ENCODE measurements around the gene ZSWIM8.
"Not testable (repeated sequence)": the region's sequence is repeated elsewhere in the genome, so short reads cannot be mapped to it uniquely, and the experiment has no call there.

ZSWIM8 gene, protein sequence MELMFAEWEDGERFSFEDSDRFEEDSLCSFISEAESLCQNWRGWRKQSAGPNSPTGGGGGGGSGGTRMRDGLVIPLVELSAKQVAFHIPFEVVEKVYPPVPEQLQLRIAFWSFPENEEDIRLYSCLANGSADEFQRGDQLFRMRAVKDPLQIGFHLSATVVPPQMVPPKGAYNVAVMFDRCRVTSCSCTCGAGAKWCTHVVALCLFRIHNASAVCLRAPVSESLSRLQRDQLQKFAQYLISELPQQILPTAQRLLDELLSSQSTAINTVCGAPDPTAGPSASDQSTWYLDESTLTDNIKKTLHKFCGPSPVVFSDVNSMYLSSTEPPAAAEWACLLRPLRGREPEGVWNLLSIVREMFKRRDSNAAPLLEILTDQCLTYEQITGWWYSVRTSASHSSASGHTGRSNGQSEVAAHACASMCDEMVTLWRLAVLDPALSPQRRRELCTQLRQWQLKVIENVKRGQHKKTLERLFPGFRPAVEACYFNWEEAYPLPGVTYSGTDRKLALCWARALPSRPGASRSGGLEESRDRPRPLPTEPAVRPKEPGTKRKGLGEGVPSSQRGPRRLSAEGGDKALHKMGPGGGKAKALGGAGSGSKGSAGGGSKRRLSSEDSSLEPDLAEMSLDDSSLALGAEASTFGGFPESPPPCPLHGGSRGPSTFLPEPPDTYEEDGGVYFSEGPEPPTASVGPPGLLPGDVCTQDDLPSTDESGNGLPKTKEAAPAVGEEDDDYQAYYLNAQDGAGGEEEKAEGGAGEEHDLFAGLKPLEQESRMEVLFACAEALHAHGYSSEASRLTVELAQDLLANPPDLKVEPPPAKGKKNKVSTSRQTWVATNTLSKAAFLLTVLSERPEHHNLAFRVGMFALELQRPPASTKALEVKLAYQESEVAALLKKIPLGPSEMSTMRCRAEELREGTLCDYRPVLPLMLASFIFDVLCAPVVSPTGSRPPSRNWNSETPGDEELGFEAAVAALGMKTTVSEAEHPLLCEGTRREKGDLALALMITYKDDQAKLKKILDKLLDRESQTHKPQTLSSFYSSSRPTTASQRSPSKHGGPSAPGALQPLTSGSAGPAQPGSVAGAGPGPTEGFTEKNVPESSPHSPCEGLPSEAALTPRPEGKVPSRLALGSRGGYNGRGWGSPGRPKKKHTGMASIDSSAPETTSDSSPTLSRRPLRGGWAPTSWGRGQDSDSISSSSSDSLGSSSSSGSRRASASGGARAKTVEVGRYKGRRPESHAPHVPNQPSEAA (N-terminal part only)

DNA sequence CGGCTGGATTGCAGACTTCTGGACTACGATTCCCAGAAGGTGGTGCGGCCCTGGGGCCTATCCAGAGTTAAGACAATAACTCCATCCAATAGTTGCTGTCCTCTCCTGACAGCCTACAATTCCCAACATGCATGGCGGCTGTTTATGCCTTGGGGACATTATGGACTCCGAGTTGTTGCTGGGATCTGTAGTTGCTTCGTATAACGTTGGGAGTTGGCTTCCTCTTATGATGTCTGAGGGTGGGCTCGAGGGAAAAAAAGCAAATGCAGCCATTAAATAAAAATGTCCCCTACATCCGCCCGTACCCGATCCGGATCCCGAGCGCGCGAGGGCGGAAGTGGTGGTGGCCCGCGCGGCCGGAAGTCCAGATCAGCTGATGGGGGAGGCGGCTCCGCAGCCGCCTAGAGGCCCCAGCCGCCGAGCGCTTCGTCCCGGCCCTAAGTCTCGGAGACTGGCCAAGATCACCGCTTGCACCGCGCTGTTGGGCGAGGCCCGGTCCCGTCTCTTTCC is at the start of gene ZSWIM8:
TSS of gene ZSWIM8 (plus strand) at position 396 of the 510 bp plus-strand sequence. CDS start 273 bp downstream, outside the sequence.
- peak; percentile 98 for DNase-seq

DNA sequence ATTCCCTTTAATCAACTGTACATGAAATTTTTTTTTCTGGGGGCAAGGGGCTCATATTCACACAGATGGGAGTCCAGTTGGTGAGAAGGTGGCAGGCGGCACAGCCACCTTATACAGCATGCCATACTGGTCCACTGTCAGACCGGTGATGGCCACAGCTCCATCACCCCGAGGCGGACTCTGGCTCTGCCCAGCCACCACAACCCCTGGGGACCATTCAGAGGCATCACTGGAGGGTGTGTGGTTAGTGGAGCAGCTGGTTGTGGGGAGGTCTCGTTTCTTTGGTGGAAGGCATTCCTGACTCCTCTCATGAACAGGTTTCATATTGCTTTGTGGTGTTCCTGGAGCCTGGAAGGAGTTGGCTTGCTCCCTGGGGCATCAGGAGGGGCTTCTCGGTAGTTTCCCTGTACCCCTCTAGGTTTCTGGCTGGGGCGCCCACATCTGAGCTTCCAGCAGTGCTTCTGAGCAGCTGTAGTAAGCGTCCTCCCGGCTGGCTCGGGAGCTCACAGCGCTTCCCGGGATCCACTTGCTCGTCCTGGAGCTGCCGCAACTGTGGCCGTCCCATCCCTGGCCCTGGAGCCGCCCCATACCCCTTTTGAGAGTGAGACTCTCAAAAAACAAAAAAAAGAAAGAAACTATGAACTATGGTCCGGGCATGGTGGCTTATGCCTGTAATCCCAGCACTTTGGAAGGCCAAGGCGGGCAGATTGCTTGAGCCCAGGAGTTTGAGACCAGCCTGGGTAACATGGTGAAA is 44.7 kb upstream of the ZSWIM8 start:
- DNase-seq = not testable (repeated sequence)

DNA sequence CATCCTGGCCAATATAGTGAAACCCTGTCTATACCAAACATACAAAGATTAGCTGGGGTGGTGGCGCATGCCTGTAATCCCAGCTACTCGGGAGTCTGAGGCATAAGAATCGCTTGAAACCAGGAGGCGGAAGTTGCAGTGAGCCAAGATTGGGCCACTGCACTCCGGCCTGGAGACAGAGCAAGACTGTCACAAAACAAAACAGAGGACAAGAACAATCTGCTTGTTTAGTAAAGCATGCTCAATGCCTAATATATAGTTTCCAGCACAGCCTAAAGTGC is 43.0 kb upstream of the ZSWIM8 start:
- no peak for DNase-seq

DNA sequence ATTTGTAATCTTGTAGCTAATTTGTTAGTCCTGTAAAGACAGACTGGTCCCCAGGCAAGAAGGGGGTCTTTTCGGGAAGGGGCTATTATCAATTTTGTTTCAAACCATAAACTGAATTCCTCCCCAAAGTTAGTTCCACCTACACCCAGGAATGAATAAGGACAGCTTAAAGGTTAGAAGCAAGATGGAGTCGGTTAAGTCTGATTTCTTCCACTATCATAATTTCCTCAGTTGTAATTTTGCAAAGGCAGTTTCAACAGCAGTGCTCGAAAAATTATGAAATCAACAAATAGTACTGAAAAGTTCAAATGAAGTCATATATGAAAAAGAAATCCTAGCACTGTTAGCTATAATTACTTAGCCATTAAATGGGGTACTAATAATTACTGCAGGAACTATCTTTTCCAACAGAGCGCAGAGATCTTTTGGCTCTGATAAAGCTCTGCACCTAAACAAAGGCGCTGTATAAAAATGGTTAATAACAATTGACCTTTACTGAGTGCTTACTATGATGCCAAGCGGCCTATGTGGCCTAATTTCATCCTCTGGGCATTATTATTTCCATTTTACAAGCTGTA is 42.0 kb upstream of the ZSWIM8 start:
- DNase-seq = peak; percentile 16

DNA sequence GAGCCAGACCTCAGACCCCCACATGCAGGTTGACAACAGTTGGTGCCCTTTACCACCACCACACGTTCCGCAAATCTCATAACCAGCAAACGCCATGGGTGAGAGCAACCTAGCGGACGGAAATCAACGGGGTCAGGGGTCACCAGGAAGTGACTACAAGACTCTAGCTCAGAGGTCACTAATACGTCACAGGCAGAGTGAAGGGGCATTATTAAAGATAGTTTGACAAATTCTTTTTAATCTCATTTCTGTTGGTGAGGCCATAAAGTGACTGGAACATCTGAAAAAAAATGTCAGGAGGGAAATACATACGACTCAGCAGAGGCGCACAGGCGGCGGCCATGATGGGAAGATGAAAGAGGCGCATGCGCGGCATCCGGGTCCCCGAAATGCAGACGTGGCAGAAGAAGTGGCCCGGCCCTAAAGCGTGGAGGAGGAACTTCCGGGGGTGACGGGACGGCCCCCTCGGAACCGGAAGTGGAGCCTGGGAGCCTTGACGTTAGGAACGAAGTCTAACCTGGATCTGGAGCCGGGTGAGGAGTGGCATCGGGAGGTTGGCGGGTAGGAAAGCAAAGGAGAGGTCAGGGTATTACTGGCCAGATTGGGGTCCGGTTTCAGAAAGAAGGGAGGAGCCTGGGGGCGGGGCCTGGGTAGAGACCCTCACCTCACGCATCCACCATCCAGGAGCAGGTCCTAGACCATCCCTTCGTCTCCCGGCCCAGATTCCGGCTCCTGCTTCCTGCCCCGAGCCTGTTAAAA is 41.3 kb upstream of the ZSWIM8 start, which contains the start of gene SEC24C:
TSS of gene SEC24C (plus strand) at position 468 of the 759 bp plus-strand sequence. CDS start 2,461 bp downstream, outside the sequence.
- DNase-seq = peak; percentile 96

DNA sequence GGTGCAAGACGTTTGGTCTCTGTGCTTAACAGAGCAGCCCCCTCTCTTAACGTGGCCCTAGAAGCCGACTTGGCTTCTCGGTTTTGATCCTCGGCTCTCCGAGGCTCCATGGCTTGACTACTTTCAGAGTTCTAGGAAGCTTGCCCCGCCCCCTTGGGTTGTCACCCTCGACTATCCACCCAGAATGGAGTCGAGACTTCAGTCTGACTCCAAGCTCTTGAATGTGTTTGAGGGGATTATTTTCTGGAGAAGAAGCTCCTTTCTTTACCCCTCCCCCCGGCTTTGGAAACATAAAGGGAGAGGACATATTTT is 40.8 kb upstream of the ZSWIM8 start:
- peak; percentile 73 for DNase-seq

DNA sequence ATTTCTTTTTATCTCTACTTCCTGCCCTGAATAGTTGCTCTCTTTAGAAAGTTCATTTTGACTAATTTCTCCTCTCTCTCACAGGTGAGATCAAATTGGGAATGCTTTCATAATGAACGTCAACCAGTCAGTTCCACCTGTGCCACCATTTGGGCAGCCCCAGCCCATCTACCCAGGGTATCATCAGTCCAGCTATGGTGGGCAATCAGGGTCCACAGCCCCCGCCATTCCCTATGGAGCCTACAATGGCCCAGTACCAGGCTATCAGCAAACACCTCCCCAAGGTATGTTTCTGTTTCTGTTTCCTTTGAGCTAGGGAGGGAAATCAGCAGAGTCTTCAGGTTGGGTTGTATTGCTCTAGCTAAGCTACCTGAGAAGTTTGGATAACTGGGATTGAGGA is 38.7 kb upstream of the ZSWIM8 start:
- no peak for DNase-seq

DNA sequence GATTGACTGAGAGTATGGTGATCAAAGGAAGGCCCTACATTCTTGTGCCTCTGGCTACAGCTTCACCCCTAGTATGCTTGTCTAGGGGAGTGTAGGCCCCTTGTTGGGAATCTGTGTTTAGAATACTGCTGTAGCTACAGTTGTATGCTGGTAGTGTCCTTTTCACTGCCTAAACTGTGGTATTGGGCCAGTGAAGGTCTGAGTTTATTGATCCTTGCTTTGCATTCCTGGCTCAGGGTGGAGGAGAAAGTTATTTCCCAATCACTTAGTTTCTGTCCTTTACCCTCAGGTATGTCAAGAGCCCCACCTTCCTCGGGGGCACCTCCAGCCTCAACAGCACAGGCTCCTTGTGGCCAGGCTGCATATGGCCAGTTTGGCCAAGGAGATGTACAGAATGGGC is 34.6 kb upstream of the ZSWIM8 start:
- no peak for DNase-seq

DNA sequence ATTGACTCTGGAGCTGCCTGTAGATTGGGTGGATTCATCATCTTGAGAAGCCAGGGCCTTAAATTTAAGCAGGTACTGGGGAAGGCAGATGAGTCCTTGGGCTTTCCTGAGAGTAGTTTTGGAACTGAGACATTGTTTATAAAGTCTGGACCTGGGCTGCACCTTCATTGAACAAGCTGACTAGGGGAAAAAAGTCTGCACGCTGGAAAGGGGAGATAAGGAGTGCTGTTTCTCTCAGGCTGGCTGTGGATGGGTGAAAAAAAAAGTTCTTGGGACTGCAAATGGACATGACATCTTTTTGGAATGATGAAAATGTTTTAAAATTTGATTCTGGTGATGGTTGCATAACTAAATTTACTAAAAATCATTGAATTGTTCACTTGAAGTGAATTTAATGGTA is 29.2 kb upstream of the ZSWIM8 start:
- DNase-seq = peak; percentile 55

DNA sequence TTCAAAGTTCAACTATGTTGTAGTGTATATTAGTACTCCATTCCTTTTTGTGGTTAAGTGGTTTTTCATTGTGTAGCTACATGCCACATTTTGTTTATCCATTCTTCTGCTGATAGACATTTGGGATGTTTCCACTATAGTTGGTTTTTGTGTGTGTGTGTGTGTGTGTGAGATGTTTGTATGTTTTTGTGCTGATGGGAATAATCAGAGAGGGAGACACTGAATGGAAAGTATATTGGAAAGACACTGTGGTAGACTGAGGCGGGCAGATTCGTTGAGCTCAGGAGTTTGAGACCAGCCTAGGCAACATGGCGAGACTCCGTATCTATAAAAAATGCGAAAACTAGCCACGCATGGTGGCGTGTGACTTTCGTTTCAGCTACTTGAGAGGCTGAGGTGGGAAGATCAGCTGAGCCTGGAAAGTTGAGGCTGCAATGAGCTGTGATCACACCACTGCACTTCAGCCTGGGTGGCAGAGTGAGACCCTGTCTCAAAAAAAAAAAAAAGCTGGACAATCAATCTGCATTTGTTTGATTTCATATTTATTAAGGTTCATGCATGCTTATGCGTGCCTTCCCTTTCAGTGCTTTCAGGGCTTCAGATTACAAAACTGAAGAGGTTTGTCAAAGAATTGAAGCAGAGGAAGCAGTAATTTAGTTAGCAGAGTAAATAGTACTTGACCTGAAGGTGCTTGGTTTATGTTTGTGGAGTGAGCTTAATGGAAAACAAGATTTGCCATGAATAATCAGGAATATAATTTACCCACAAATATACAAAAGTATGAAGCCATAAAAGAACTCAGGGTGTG is 26.5 kb upstream of the ZSWIM8 start:
- DNase-seq = no peak

DNA sequence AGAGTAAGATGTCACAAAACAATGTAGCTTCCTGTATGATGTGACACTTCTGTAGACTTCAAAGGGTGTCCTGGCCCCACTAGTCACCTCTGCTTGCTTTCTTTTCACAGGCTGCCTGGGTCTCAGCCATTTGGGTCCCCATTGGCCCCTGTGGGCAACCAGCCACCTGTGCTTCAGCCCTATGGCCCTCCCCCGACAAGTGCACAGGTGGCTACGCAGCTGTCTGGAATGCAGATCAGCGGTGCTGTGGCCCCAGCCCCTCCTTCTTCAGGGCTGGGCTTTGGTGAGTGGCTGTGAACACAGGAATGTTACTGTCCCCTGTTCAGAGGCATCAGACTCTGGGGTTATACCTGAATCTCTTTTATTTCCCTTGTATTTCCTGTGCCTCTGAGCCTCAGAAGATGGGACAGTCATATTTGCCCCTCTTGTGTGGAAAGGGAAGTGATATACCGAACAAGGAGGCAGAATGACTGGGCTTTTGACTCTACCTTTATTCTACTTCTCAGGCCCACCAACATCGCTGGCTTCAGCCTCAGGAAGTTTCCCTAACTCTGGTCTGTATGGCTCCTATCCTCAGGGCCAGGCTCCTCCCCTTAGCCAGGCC is 25.8 kb upstream of the ZSWIM8 start:
- no peak for DNase-seq

DNA sequence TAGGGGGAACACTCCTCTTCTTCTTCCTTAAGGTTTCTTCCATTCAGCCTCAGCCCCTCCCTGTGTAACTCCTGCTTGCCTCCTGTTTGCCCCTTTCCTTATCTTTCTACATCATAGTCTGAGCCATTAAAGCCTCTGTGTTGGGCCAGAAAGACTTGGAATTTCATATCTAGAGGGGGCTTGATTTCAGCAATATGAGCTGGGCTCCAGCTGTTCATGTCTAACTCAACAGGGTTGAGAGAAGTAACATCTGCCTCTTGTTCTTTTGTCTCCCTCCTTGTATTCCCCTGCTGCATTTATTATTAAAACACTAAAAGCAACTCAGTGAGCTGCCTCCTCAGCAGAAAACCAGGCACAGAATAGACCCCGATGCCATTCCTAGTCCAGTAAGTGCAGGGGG is 23.6 kb upstream of the ZSWIM8 start:
- DNase-seq = no peak

DNA sequence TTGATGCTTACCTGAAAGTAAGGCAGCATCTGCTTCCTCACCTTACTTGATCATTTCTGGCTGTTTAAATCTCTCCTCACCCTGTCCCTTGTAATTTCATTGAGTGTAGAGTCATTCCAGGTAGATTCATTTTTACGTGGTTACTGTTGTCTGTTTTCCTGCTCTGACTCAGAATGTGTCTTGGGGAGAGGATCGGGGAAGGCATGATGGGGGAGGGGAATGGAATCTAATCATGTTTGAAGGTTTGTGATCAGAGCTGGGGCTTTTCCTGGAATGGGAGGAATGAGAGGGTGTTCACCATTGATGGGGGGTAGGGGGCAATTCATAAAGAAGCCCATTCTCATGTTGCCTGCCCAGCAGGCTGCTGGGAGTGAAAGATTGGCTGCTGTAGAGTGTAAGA is 22.5 kb upstream of the ZSWIM8 start:
- no peak for DNase-seq

DNA sequence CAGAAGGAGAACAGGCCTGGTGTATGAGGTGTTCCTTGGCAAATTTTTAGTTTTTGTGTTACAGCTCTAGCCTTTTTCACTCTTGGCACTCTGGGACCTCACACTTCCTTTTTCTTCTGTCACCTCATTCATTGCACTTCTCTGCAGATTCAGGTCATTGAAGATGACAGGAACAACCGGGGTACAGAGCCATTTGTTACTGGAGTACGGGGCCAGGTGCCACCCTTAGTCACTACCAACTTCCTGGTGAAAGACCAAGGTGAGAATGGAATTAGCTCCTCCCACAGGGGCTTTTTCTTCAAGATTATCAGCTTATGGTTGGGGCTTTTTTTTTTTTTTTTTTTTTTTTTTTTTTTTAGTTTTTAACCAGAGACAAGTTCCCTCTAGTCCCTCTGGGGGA is 22.1 kb upstream of the ZSWIM8 start:
- no peak for DNase-seq

DNA sequence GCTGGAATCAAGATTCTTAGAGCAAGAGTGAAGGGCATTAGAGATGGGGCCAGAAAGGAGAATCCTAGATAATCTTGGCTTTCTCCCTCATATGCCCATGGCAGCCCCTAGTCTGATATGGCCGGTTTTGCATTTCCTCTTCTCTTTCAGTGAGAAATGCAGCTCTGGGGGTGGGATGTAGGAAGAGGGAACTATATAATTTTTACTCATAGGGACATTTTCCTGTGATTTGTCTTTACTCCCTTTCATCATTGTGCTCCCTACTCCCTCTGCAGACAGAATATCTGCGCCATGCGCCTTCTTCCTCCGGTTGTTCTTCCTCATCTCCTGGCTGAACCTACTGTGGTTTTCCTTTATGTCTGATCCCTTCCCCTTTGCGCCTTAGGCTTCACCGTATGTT is 20.3 kb upstream of the ZSWIM8 start:
- no peak for DNase-seq

DNA sequence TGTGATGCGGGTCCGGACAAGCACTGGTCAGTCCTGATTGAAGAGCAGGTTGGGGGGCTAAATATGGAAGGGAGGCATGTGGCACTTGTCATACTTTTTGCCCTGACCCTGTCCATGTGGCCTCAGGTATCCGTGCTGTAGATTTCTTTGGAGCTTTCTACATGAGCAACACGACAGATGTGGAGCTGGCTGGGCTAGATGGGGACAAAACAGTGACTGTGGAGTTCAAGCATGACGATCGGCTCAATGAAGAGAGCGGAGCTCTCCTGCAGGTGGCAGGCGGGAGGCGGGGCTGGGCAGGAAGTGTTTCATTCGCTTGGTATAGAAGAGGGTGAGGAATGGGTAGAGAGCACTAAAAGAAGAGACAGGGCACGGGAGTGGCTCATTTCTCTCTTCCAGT is 16.5 kb upstream of the ZSWIM8 start:
- DNase-seq = no peak

DNA sequence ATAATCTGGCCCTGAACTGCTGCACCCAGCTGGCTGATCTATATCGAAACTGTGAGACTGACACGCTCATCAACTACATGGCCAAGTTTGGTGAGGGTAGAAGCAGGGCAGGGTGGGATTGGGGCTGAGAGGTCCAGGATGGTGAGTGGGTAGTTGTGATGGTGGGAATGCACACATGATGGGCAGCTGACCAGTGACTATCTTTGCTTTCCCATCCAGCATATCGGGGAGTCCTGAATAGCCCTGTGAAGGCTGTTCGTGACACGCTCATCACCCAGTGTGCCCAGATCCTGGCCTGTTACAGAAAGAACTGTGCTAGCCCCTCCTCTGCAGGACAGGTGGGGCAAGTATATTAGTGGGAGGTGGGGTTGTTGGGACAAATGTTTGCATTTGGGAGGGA is 16.0 kb upstream of the ZSWIM8 start:
- no peak for DNase-seq

DNA sequence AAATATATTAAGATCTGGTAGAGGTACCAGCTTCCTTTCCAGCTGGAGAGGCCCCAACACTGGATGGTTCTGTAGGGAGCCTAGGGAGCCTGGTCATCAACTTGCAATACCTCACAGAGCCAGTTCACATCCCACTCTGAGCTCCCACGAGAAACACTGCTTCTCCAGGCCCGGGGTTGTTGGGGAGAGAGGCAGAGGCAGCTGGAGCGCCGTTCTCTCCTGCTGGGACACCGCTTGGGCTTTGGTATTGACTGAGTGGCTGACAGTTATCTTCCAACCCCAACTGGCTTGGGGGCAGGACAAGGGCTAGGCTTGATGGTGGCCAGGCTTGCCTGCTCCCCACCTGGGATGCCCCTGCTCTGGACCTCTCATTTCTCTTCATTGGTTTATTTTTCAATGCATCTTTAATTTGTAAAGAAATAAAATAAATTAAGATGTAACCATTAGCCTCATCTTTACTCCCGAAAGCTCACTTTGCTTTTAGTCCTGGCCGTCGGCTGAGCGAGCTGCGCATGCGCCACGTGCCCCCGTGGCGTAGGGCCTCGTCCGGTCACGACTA is 13.6 kb upstream of the ZSWIM8 start:
- DNase-seq = peak; percentile 81

DNA sequence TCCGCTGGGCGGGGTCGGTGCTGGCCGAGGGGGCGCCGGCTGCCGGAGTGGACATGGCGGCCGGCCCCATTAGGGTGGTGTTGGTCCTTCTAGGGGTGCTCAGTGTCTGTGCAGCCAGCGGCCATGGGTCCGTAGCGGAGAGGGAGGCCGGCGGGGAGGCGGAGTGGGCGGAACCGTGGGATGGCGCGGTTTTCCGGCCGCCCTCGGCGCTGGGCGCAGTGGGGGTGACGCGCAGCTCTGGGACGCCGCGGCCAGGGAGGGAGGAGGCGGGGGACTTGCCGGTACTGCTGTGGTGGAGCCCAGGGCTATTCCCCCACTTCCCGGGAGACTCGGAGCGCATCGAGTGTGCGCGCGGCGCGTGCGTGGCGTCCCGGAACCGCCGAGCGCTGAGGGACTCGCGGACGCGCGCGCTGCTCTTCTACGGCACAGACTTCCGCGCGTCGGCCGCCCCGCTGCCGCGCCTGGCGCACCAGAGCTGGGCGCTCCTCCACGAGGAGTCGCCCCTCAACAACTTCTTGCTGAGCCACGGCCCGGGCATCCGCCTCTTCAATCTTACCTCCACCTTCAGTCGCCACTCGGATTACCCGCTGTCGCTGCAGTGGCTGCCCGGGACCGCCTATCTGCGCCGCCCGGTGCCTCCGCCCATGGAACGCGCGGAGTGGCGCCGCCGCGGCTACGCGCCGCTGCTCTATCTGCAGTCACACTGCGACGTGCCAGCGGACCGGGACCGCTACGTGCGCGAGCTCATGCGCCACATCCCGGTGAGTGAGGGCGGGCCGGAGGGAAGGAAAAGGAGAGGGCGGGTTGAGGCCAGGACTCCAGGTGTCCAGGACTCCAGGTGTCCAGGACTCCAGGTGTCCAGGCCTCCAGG is 12.9 kb upstream of the ZSWIM8 start:
- DNase-seq = peak; percentile 77

Data from hematopoietic multipotent progenitor cell treated with erythropoietin and hydrocortisone succinate and interleukin-3 and kit ligand, for 8 days (in vitro differentiated cells).